HUES64 (cell line): ENCODE data around the gene ING4.

Source experiments
- H3K27ac ChIP-seq: 2 replicates; pipeline ENCODE4 v1.7.0; 2013; ENCODE audit warnings: low read depth, low read length, inconsistent platforms
- H3K27me3 ChIP-seq: 2 replicates; pipeline ENCODE4 v1.6.1; 2013; ENCODE audit warnings: mild to moderate bottlenecking, low read length; ENCODE audit not compliant: insufficient read depth
- H3K36me3 ChIP-seq: 2 replicates; pipeline ENCODE4 v1.6.1; 2013; ENCODE audit warnings: mild to moderate bottlenecking, low read length; ENCODE audit not compliant: insufficient read depth
- H3K4me1 ChIP-seq: 2 replicates; pipeline ENCODE4 v1.6.1; 2013; ENCODE audit warnings: mild to moderate bottlenecking, low read length, moderate library complexity; ENCODE audit not compliant: insufficient read depth
- H3K4me3 ChIP-seq: 2 replicates; pipeline ENCODE4 v1.5.1; 2013; ENCODE audit warnings: mild to moderate bottlenecking, low read length, moderate library complexity
- H3K9ac ChIP-seq: 2 replicates; pipeline ENCODE4 v1.6.1; 2013; ENCODE audit warnings: mild to moderate bottlenecking, low read depth, low read length
- H3K9me3 ChIP-seq: 2 replicates; pipeline ENCODE4 v1.6.1; 2013; ENCODE audit warnings: low read depth, low read length; ENCODE audit not compliant: insufficient read depth
- WGBS: fragments of 150-250, 120-280 bp; methylation state at CpG from one replicate; pipeline ENCODE4 v1.1.7; 2013; ENCODE audit warnings: missing lambda C conversion rate; 5-methylcytosine and 5-hydroxymethylcytosine counted together

The ING4 gene

GRCh38 chr12:6614513-6615172 is 48.3 kb downstream of the ING4 start:
- Histone ChIP-seq H3K9ac (peak overlapping the region; percentile 43; the same call in 1 of the 2 replicates), H3K4me1 (peaks cover 32% of the 10 kb centered on the region), H3K27ac (peak overlapping the region; percentile 72), H3K4me3 (0 out of 2 replicates have a peak overlapping the region, but pooled peaks have one; percentile 5), H3K9me3 (no peaks in the 10 kb centered on the region), H3K27me3 (peaks cover 6% of the 10 kb centered on the region), H3K36me3 (no peaks in the 10 kb centered on the region)
- WGBS, result 66% methylated on average over 7 of the region's 7 CpGs

- Histone ChIP-seq H3K4me3 (0 out of 2 replicates have a peak overlapping the region, but pooled peaks have one; percentile 5), H3K4me1 (peaks cover 32% of the 10 kb centered on the region), H3K27me3 (no peaks in the 10 kb centered on the region), H3K36me3 (no peaks in the 10 kb centered on the region), H3K9ac (peak overlapping the region; percentile 43), H3K9me3 (no peaks in the 10 kb centered on the region), H3K27ac (peak overlapping the region; percentile 72)
- 5% methylated on average over 20 of the region's 21 CpGs for WGBS
Observed at GRCh38 chr12:6613776-6614512, 49.0 kb downstream of the ING4 start.

GRCh38 chr12:6613015-6613775 is 49.7 kb downstream of the ING4 start:
- peak overlapping the region; percentile 90 for H3K27ac ChIP-seq
- no peaks in the 10 kb centered on the region for H3K9me3 ChIP-seq
- peak overlapping the region; percentile 92 for H3K9ac ChIP-seq
- 15% methylated on average over 16 of the region's 17 CpGs for WGBS
- peak overlapping the region; percentile 53 for H3K4me3 ChIP-seq
- H3K27me3 ChIP-seq, result no peaks in the 10 kb centered on the region
- peaks cover 32% of the 10 kb centered on the region for H3K4me1 ChIP-seq
- no peaks in the 10 kb centered on the region for H3K36me3 ChIP-seq

GRCh38 chr12:6612652-6613014 is 50.3 kb downstream of the ING4 start:
- Histone ChIP-seq H3K27ac (peak overlapping the region; percentile 90), H3K9ac (no peak overlapping the region), H3K36me3 (no peaks in the 10 kb centered on the region), H3K4me3 (peak overlapping the region; percentile 53), H3K27me3 (no peaks in the 10 kb centered on the region), H3K9me3 (no peaks in the 10 kb centered on the region), H3K4me1 (peaks cover 32% of the 10 kb centered on the region)
- 63% methylated on average over 7 of the region's 7 CpGs for WGBS

GRCh38 chr12:6612247-6612646 is 50.7 kb downstream of the ING4 start:
- H3K9me3 ChIP-seq, result no peaks in the 10 kb centered on the region
- no peaks in the 10 kb centered on the region for H3K36me3 ChIP-seq
- peak overlapping the region; percentile 90; the same call in 1 of the 2 replicates for H3K27ac ChIP-seq
- H3K4me3 ChIP-seq, result peak overlapping the region; percentile 53; the same call in 1 of the 2 replicates
- peaks cover 32% of the 10 kb centered on the region for H3K4me1 ChIP-seq
- no peak overlapping the region; the same call in 1 of the 2 replicates for H3K9ac ChIP-seq
- H3K27me3 ChIP-seq, result no peaks in the 10 kb centered on the region
- 76% methylated on average over 6 of the region's 6 CpGs for WGBS

- Histone ChIP-seq H3K4me1 (peaks cover 41% of the 10 kb centered on the region), H3K36me3 (peaks cover 17% of the 10 kb centered on the region), H3K27ac (no peak overlapping the region), H3K9ac (no peak overlapping the region), H3K9me3 (no peaks in the 10 kb centered on the region), H3K4me3 (no peak overlapping the region), H3K27me3 (no peaks in the 10 kb centered on the region)
- 78% methylated on average over 8 of the region's 8 CpGs for WGBS
Observed at GRCh38 chr12:6608592-6609281, 54.2 kb downstream of the ING4 start.

- no peaks in the 10 kb centered on the region for H3K27me3 ChIP-seq
- no peak overlapping the region for H3K9ac ChIP-seq
- H3K36me3 ChIP-seq, result peaks cover 23% of the 10 kb centered on the region
- no peaks in the 10 kb centered on the region for H3K9me3 ChIP-seq
- peaks cover 39% of the 10 kb centered on the region for H3K4me1 ChIP-seq
- H3K4me3 ChIP-seq, result no peak overlapping the region
- WGBS, result 65% methylated on average over 8 of the region's 8 CpGs
- H3K27ac ChIP-seq, result no peak overlapping the region
Observed at GRCh38 chr12:6607751-6608591, 54.9 kb downstream of the ING4 start.

GRCh38 chr12:6606331-6607131 is 56.4 kb downstream of the ING4 start:
- WGBS, result under 1% methylated on average over 66 of the region's 70 CpGs
- Histone ChIP-seq H3K27me3 (no peaks in the 10 kb centered on the region), H3K9me3 (no peaks in the 10 kb centered on the region), H3K4me3 (peak overlapping the region; percentile 88), H3K9ac (peak overlapping the region; percentile 87), H3K4me1 (peaks cover 27% of the 10 kb centered on the region), H3K36me3 (peaks cover 38% of the 10 kb centered on the region), H3K27ac (peak overlapping the region; percentile 92; the same call in 1 of the 2 replicates)

GRCh38 chr12:6605421-6606330 is 57.2 kb downstream of the ING4 start:
- H3K36me3 ChIP-seq, result peaks cover 46% of the 10 kb centered on the region
- H3K4me3 ChIP-seq, result peak overlapping the region; percentile 88
- H3K4me1 ChIP-seq, result peaks cover 18% of the 10 kb centered on the region
- H3K9me3 ChIP-seq, result no peaks in the 10 kb centered on the region
- H3K9ac ChIP-seq, result peak overlapping the region; percentile 37
- no peaks in the 10 kb centered on the region for H3K27me3 ChIP-seq
- H3K27ac ChIP-seq, result peak overlapping the region; percentile 66; the same call in 1 of the 2 replicates
- WGBS, result 20% methylated on average over 18 of the region's 18 CpGs
